ENCODE data around the gene SDR42E2. TPM values are rescaled to one million over a fixed set of nuclear protein-coding genes. Genes with fewer than 3 reads are reported as not detected.
"Not testable (repeated sequence)": the region's sequence is repeated elsewhere in the genome, so short reads cannot be mapped to it uniquely, and the experiment has no call there.

SDR42E2 gene
- total RNA-seq, 1 experiment from 2014 or later: 0.05 TPM

DNA sequence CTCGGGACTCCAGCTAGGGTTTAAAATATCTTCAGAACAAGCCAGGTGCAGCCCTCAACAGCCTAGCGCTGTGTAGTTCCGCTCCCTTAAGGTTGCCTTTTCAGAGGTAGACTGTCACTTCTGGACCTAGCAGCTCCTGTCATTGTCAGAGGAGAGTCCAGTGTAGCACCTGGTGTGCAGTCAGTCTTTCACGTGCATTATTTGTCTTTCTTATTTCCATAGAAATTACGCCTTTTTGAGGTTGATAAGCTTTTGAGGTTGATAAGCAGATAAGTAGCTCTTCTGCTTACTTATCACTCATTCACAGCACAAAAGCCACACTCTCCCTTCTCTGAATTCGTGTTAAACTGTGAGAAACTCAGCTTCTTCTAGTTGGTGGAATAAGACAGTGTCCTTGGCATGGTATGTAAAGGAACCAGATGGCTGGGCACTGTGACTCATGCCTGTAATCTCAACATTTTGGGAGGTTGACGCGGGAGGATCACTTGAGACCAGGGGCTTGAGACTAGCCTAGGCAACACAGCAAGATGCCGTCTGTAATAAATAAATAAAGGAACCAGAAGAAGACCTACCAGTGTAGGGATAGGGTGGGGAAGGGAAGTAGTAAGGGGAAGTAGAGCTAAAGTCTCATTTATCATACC is 54.0 kb downstream of the SDR42E2 start:
- intact Hi-C loops (cut with micrococcal nuclease; ENCODE audit: unreplicated experiment): no loop called here

GRCh38 chr16:22216832-22217225 is 54.5 kb downstream of the SDR42E2 start:
- H3K36me3 ChIP-seq (ENCODE audit: control insufficient read depth, insufficient read depth, low read length); H3K4me1 ChIP-seq (ENCODE audit: control insufficient read depth, insufficient read depth, low read length); H3K4me3 ChIP-seq (ENCODE audit: low read depth in 2 of 2, low read length in 2 of 2); H3K27me3 ChIP-seq (ENCODE audit: control insufficient read depth, insufficient read depth, low read length); BruUV-seq (replicated peaks); in situ Hi-C loops (cut with HindIII; ENCODE audit: low pct_unique_long_range_greater_than_20kb, low sequenced_read_pairs); ATAC-seq; intact Hi-C loops (cut with micrococcal nuclease; ENCODE audit: unreplicated experiment); CTCF ChIA-PET; DNase-seq (ENCODE audit: low read depth, low spot score); H3K9me3 ChIP-seq (ENCODE audit: control insufficient read depth, insufficient read depth, low read depth, low read length); H3K27ac ChIP-seq (ENCODE audit: low read length): not testable (repeated sequence)
- POLR2A ChIA-PET: interaction anchor here (1.0 kb wide), 1 partner anchor 9 kb away, joined by 4 read pairs; no protein-coding TSS in a partner anchor

More for the DNA sequence above, 54.0 kb downstream of the SDR42E2 start:
- Histone ChIP-seq H3K4me3 (ENCODE audit: low read depth in 2 of 2, low read length in 2 of 2) (no peak overlapping the region), H3K27me3 (ENCODE audit: control insufficient read depth, insufficient read depth, low read length) (no peaks in the 10 kb centered on the region), H3K27ac (ENCODE audit: low read length) (no peak overlapping the region), H3K9me3 (ENCODE audit: control insufficient read depth, insufficient read depth, low read depth, low read length) (no peaks in the 10 kb centered on the region), H3K36me3 (ENCODE audit: control insufficient read depth, insufficient read depth, low read length) (no peaks in the 10 kb centered on the region), H3K4me1 (ENCODE audit: control insufficient read depth, insufficient read depth, low read length) (no peaks in the 10 kb centered on the region; the same call in 1 of the 2 replicates)
- TF ChIP-seq TCF7L2 (IDR thresholded peaks at IDR 0.05; ENCODE audit: low read depth, low read length) (no peak), POLR2AphosphoS5 (IDR thresholded peaks at IDR 0.05; ENCODE audit: low read depth, low read length) (no peak), REST (IDR thresholded peaks at IDR 0.05; ENCODE audit: insufficient read depth in 1 of 2, low read depth in 2 of 2, low read length in 1 of 2) (no peak), SIN3A (IDR thresholded peaks at IDR 0.05; ENCODE audit: borderline replicate concordance, insufficient read depth, low read depth, low read length) (no peak)
- TF ChIP-seq, protein P1, sequence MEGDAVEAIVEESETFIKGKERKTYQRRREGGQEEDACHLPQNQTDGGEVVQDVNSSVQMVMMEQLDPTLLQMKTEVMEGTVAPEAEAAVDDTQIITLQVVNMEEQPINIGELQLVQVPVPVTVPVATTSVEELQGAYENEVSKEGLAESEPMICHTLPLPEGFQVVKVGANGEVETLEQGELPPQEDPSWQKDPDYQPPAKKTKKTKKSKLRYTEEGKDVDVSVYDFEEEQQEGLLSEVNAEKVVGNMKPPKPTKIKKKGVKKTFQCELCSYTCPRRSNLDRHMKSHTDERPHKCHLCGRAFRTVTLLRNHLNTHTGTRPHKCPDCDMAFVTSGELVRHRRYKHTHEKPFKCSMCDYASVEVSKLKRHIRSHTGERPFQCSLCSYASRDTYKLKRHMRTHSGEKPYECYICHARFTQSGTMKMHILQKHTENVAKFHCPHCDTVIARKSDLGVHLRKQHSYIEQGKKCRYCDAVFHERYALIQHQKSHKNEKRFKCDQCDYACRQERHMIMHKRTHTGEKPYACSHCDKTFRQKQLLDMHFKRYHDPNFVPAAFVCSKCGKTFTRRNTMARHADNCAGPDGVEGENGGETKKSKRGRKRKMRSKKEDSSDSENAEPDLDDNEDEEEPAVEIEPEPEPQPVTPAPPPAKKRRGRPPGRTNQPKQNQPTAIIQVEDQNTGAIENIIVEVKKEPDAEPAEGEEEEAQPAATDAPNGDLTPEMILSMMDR (IDR thresholded peaks at IDR 0.05): no peak
- no TSS peak for BruUV-seq (replicated peaks)
- ChIA-PET CTCF (no interaction called here), POLR2A (no interaction called here)
- ATAC-seq (no peak), DNase-seq (ENCODE audit: low read depth, low spot score) (no peak)
- in situ Hi-C loops (cut with HindIII; ENCODE audit: low pct_unique_long_range_greater_than_20kb, low sequenced_read_pairs): no loop called here
